T-helper 1 cell treated with Interleukin-12 subunit alpha and Interleukin-12 subunit beta and Interleukin-4 antibody, amounts not matched to agents 30 μg/mL and 1 μg/mL, for 36 hours (primary cell): ENCODE measurements around the gene IL24.

Experiments
- H3K27ac Mint-ChIP-seq: one replicate; pipeline ENCODE4 v1.8.0; 2021; ENCODE audit warnings: mild to moderate bottlenecking, mixed read lengths
- H3K27me3 Mint-ChIP-seq: one replicate; pipeline ENCODE4 v1.8.0; 2021; ENCODE audit warnings: low read depth, mixed read lengths
- H3K36me3 Mint-ChIP-seq: one replicate; pipeline ENCODE4 v1.8.0; 2021; ENCODE audit warnings: low read depth, mixed read lengths
- H3K4me1 Mint-ChIP-seq: one replicate; pipeline ENCODE4 v1.8.0; 2021; ENCODE audit warnings: low read depth, mixed read lengths
- H3K4me3 Mint-ChIP-seq: one replicate; pipeline ENCODE4 v1.8.0; 2021; ENCODE audit warnings: mild to moderate bottlenecking, moderate library complexity, mixed read lengths
- H3K9me3 Mint-ChIP-seq: one replicate; pipeline ENCODE4 v1.8.0; 2021; ENCODE audit warnings: mixed read lengths

The IL24 gene

DNA sequence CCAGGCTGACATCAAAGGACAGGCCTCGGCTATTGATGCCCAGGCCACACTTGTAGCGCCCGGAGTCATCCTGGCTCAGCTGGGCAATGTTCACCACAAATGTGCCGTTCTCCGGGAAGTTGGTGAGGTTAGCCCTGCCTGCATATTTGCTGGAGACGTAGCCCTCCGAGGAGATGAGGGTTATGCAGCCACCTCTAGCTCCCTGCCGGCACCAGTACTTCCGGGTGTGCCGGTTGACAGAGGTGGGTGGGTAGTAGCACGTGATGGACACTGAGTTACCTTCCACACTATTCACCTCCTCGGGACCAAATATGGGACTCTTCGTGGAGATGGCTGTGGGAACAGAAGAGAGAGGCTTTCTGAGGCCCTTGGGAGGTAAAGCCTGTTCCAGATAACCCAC is 41.9 kb downstream of the IL24 start:
- no peaks in the 10 kb centered on the region for H3K4me1 Mint-ChIP-seq
- H3K27ac Mint-ChIP-seq = no peak overlapping the region
- H3K9me3 Mint-ChIP-seq = no peaks in the 10 kb centered on the region
- H3K36me3 Mint-ChIP-seq = no peaks in the 10 kb centered on the region
- H3K27me3 Mint-ChIP-seq = peaks cover 26% of the 10 kb centered on the region
- no peak overlapping the region for H3K4me3 Mint-ChIP-seq

DNA sequence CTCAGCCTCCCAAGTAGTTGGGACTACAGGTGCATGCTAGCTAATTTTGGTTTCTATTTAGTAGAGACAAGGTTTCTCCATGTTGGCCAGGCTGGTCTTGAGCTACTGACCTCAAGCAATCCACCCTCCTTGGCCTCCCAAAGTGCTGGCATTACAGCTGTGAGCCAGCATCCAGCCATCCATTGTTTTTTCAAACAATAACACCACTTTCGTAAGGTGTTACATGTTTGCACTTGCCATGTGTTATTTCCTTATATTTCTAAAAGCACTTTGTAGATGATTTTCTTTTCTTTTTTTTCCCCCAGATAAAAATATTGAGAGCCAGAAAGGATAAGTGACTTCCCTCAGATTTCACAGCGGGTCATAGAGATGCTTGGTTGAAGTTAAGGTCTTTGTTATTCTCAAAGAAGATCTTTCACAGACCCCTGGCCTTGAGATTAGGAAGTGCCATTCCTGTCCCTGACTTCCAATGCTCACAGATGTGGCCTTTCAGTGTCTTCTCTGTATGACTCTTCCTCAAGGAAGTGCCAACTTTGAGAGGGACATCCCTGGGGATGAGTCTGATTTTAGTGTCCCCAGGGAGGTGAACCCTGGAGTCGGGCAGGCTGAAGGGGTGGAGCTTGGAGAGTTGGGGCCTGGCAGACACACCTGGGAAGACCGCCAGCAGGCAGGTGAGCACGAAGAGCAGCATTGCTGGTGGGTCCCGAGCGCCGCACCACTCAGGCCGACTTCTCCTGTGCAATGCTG is 42.8 kb downstream of the IL24 start:
- Mint-ChIP-seq H3K27ac (no peak overlapping the region), H3K9me3 (no peaks in the 10 kb centered on the region), H3K4me3 (no peak overlapping the region), H3K36me3 (no peaks in the 10 kb centered on the region), H3K27me3 (peaks cover 33% of the 10 kb centered on the region), H3K4me1 (no peaks in the 10 kb centered on the region)

DNA sequence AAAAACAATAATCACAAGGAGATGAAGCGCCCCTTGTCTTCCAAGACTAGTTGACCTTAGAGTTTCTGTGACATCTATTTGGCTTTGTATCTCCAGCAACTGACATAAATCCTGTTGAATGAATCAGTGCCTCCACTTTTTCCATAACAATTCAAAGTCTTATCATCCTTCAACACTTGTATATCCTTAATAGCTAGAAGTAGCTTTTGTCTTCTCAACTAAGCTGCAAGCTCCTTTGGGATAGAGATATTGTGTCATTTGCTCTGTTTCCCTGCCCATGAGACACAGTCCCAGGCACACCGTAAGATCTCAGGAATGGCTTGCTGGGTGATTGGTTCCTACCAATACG is 43.3 kb downstream of the IL24 start:
- no peak overlapping the region for H3K27ac Mint-ChIP-seq
- H3K27me3 Mint-ChIP-seq = peaks cover 37% of the 10 kb centered on the region
- H3K9me3 Mint-ChIP-seq = no peaks in the 10 kb centered on the region
- no peaks in the 10 kb centered on the region for H3K36me3 Mint-ChIP-seq
- H3K4me1 Mint-ChIP-seq = no peaks in the 10 kb centered on the region
- H3K4me3 Mint-ChIP-seq = no peak overlapping the region

DNA sequence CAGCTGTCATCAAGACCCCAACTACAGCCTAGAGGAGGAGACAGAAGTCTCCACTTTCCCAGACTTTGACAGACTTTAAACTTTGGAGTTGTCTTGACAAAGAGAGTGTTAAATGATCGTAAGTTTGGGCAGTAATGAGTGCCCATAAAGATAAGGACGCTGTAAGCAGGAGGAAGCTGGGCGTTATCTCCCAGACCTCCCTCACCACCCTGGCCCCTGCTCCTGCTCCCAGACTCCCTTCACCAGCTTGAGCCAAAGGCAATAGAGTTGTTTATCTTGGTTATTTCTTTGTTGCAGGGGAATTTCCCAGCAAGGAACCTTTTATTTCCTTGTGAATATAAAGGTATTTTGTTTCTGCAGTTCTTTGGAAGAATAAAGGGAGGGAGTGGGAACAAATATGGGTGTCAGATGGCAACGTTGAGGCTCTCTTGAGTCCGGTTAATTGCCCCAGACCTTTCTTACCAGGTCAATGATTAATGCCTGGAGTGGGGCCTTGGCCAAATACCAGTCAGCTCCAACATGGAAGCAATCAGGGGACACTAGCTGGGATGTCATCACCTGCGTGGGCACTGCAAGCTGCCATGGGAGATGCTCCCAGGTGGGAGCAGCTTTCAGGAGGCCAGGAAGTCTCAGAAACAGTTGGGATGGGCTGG is 44.6 kb downstream of the IL24 start:
- Mint-ChIP-seq H3K4me1 (no peaks in the 10 kb centered on the region), H3K36me3 (no peaks in the 10 kb centered on the region), H3K27me3 (peaks cover 39% of the 10 kb centered on the region), H3K27ac (no peak overlapping the region), H3K4me3 (no peak overlapping the region), H3K9me3 (no peaks in the 10 kb centered on the region)

DNA sequence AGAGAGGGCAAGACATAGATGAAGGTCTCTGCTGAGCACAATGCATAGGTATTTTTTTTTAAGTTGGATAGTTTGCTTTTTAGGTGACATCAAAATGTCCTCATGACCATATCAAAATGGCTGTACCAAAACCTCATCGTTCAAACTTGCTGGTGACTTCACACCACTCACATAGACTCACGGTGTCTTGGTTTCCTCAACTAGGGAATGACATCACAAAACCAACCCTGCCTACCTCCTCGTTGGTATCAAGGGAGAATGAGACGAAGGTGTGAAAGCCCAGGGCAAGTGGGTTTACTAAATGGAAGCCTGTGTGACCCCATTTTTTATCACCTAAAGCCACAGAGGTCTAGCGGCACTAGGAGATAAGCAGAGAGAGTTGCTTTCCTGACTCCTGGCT is 47.5 kb downstream of the IL24 start:
- Mint-ChIP-seq H3K4me1 (no peaks in the 10 kb centered on the region), H3K27me3 (peaks cover 40% of the 10 kb centered on the region), H3K36me3 (no peaks in the 10 kb centered on the region), H3K4me3 (no peak overlapping the region), H3K27ac (no peak overlapping the region), H3K9me3 (no peaks in the 10 kb centered on the region)

DNA sequence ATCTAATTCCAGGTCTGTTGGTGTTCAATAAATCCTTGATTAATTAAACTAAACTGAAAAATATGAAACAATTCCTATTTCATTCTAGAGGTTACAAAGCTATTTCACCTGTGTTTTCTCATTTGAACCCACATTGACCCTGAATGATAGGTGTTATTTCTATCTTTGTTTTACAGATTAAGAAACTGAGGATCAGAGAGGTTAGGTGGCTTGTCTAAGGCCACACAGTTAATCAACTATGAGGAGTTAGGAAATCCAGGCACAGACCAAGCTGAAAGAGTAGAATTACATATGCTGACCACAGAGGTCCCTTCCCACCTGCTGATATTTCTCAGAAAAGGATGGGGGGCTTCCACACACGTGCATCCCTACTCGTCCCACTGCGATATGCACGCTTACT is 48.5 kb downstream of the IL24 start:
- Mint-ChIP-seq H3K9me3 (no peaks in the 10 kb centered on the region), H3K36me3 (no peaks in the 10 kb centered on the region), H3K4me3 (no peak overlapping the region), H3K27me3 (peaks cover 34% of the 10 kb centered on the region), H3K4me1 (no peaks in the 10 kb centered on the region), H3K27ac (no peak overlapping the region)

DNA sequence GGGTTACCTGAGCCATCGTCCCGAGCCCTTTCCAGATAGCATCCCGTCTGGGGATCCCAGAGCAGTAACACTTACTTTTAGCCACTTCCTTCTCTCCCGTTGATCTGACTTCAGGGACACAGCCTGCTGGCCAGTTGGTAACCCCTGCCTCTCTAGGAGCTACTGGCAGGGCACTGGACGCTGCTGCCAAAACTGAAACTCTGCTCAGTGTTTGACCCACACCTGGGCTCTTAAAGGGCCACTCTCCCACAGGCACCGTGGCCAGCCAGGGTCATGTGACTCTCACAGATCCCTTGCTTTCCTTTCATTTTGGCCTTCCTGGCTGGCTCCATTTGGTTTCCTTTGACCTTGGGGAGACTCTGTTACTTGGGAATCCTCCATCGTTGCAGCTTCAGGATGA is 49.0 kb downstream of the IL24 start, which contains the start of gene PIGR:
Gene PIGR (minus strand): TSS at position 206 of the 400 bp plus-strand sequence. CDS start 5,935 bp downstream, outside the sequence.
- Mint-ChIP-seq H3K27ac (no peak within 1 kb of the TSS), H3K9me3 (no peaks in the 10 kb centered on the region), H3K36me3 (no peaks in the 10 kb centered on the region), H3K27me3 (peaks cover 30% of the 10 kb centered on the region), H3K4me3 (no peak within 1 kb of the TSS), H3K4me1 (no peaks in the 10 kb centered on the region)

DNA sequence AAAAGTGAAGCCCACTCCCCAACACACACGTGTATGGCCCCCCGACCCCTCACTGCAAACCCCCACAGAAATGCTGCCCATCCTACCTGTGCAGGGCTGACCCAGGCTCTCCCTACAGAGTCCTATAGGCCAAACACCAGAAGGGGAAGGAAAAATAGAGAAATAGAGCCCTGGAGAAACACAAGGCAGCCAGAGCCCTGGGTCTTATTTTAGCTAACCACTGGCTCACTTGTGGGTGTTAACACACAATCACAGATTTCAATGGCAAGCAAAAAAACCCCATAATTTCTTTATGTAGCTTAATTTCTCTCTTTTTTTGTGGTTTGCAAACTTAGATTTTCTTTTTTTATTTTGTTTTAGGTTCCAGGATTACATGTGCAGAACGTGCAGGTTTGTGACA is 50.0 kb downstream of the IL24 start:
- H3K4me3 Mint-ChIP-seq = no peak overlapping the region

DNA sequence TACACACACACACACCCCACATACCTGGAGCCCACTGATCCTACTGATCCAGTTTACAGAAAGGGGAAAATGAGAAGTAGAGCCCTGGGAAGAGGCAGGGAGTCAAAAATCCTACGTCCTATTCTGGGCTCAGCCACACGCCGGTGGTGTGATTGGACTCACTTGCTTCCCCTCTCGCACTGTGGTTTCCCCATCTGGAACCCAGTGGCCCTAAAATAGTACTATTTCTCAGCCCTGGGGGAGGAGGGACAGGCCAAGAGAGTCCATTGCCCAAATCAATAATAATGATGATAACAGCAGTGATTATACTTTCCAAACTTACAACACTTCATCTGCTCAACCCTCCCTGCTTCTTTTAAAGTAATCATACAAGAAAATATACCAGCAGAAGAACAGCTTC is 52.0 kb downstream of the IL24 start:
- H3K9me3 Mint-ChIP-seq = no peaks in the 10 kb centered on the region
- peaks cover 3% of the 10 kb centered on the region for H3K4me1 Mint-ChIP-seq
- H3K4me3 Mint-ChIP-seq = no peak overlapping the region
- peaks cover 13% of the 10 kb centered on the region for H3K27me3 Mint-ChIP-seq
- H3K27ac Mint-ChIP-seq = no peak overlapping the region
- H3K36me3 Mint-ChIP-seq = no peaks in the 10 kb centered on the region

More for the DNA sequence above, 50.0 kb downstream of the IL24 start:
- H3K4me1 Mint-ChIP-seq = no peaks in the 10 kb centered on the region
- H3K36me3 Mint-ChIP-seq = no peaks in the 10 kb centered on the region
- no peak overlapping the region for H3K27ac Mint-ChIP-seq
- H3K9me3 Mint-ChIP-seq = no peaks in the 10 kb centered on the region
- H3K27me3 Mint-ChIP-seq = peaks cover 27% of the 10 kb centered on the region

DNA sequence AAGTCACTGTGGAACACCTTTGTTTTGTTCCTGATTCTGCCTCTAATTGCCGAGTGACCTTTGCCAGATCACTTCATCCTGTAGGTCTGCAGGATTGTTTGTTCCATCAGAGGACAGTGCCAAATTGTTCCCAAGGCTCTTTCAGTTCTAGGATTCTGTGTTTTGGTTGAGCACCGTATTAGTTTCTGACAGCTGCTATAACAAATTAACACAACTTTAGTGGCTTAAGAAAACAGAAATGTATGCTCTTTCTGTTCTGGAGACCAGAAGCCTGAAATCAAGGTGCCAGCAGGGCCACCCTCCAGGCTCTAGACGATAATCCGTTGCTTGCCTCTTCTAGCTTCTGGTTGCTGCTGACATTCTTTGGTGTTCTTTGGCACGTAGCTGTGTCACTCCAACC is 52.4 kb downstream of the IL24 start:
- peaks cover 4% of the 10 kb centered on the region for H3K4me1 Mint-ChIP-seq
- no peak overlapping the region for H3K27ac Mint-ChIP-seq

DNA sequence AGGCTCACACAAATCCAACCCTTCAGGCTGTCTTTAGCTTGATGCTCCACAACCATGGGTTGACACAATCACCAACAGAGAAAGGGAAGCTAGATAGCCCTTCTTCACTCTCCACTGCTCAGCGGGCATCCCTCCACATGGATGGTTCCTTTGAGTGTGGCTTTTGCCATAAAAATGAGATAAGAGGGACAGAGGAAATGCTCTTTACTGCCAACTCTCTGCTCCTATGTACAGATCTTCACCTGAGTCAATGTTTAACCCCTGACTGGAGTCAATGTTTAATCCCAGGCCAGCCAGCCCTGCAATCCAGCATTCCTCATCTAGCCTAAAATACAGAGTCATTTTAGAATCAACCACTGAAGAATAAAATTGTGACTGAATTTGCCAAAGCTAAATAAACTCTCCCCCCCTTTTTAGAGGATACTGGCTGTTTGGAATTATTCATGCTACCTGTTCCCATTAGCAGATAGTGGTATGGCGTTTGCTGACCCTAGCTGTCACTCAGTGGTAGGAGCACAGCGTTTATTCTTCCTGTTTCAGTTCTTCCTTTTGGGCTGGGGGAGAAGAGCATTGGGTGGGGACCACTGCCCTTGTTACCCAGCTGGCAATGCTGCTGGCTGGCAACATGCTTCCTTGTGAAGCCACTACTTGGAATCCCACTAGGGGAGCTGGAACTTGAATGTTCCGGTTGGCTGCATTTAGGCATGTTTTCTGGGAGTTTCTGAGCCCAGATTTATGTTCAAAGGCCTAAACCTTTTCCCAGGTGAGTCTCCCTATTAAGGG is 54.3 kb downstream of the IL24 start:
- Mint-ChIP-seq H3K27ac (no peak overlapping the region), H3K4me3 (no peak overlapping the region), H3K27me3 (peaks cover 3% of the 10 kb centered on the region), H3K9me3 (no peaks in the 10 kb centered on the region), H3K4me1 (peaks cover 12% of the 10 kb centered on the region), H3K36me3 (no peaks in the 10 kb centered on the region)

More for the DNA sequence above, 52.4 kb downstream of the IL24 start:
- no peaks in the 10 kb centered on the region for H3K36me3 Mint-ChIP-seq
- peaks cover 11% of the 10 kb centered on the region for H3K27me3 Mint-ChIP-seq
- H3K4me3 Mint-ChIP-seq = no peak overlapping the region
- H3K9me3 Mint-ChIP-seq = no peaks in the 10 kb centered on the region

DNA sequence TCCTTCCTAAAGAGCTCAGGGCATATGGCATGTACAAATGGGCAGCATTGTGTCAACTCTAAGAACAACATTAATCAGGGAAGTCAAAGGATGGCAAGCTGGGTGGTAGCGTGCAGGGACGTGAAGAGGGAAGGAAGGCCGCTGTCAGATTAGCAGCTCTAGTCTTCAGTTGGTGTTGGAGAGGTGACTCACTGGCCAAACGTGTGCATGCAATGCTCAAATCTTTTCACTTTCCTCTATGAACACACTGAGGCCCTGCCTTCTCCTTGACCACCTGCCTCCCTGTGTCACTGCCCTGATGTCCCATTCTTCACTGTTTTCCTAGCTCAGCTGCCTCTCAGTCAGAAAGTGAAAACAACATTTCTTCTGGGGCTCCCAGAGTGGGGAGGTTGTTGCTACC is 54.9 kb downstream of the IL24 start:
- Mint-ChIP-seq H3K9me3 (no peaks in the 10 kb centered on the region), H3K36me3 (no peaks in the 10 kb centered on the region), H3K27me3 (no peaks in the 10 kb centered on the region), H3K4me3 (no peak overlapping the region), H3K27ac (no peak overlapping the region), H3K4me1 (peaks cover 12% of the 10 kb centered on the region)

DNA sequence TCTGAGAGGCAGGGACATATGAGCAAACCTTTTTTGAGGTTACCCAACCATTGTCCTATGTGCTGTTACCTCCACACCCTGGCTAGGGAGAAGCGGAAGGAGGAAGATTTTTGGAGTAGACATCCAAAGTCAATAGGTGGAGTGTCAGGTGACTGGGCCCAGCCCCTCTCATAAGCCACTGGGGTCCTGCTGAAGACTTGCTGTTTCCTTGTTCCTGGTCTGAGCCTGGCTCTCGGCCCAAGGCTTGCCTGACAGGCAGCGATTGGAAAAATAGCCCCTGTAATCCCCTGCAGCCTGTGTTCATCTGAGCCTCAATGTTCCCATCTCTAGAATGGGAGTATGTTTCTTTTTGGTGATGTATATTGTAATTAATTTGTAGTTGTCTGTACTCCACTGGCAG is 55.9 kb downstream of the IL24 start:
- H3K4me3 Mint-ChIP-seq = no peak overlapping the region

DNA sequence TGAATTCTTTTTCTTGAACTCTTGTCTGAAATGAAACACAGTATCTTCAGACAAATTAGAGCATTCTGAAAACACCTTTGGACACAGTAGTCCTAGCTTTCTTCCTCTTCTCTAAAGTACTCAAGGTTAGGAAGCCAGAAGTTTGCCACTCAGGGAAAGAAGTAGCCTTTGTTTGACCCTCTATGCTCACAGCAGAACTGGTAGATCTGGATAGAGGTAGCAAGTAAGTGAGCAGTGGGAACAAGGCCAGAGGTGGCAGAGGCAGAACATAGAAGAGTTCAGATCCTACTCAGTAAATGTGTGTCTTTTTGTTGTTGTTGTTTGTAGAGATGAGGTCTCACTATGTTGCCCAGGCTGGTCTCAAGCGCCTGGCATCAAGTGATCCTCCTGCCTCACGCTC is 56.4 kb downstream of the IL24 start:
- no peaks in the 10 kb centered on the region for H3K9me3 Mint-ChIP-seq
- H3K27me3 Mint-ChIP-seq = no peaks in the 10 kb centered on the region
- H3K36me3 Mint-ChIP-seq = no peaks in the 10 kb centered on the region
- no peak overlapping the region for H3K4me3 Mint-ChIP-seq
- H3K27ac Mint-ChIP-seq = no peak overlapping the region
- H3K4me1 Mint-ChIP-seq = peaks cover 12% of the 10 kb centered on the region

More for the DNA sequence above, 55.9 kb downstream of the IL24 start:
- no peaks in the 10 kb centered on the region for H3K27me3 Mint-ChIP-seq
- H3K9me3 Mint-ChIP-seq = no peaks in the 10 kb centered on the region
- peaks cover 12% of the 10 kb centered on the region for H3K4me1 Mint-ChIP-seq
- H3K27ac Mint-ChIP-seq = no peak overlapping the region
- no peaks in the 10 kb centered on the region for H3K36me3 Mint-ChIP-seq
